ENCODE measurements around the gene DPP6. TPM values are rescaled to one million over a fixed set of nuclear protein-coding genes. Genes with fewer than 3 reads are reported as not detected.

DPP6 gene
- total RNA-seq, 1 donor from 2014 or later = not detected

GRCh38 chr7:154353355-154353767 is 301.2 kb downstream of the DPP6 start:
- DNase-seq (ENCODE audit: low spot score in 2 of 2) = no peak
- no peaks in the 10 kb centered on the region for H3K36me3 ChIP-seq
- TF ChIP-seq CTCF (IDR thresholded peaks at IDR 0.05) = no peak
- H3K27ac ChIP-seq = no peak overlapping the region
- H3K4me1 ChIP-seq = no peaks in the 10 kb centered on the region
- H3K9me3 ChIP-seq = no peaks in the 10 kb centered on the region
- intact Hi-C loops (cut with DNase I) = no loop called here
- no peak overlapping the region for H3K4me3 ChIP-seq
- H3K27me3 ChIP-seq = no peaks in the 10 kb centered on the region

GRCh38 chr7:154364170-154364569 is 312.0 kb downstream of the DPP6 start:
- Histone ChIP-seq H3K4me3 (no peak overlapping the region), H3K27me3 (no peaks in the 10 kb centered on the region), H3K4me1 (no peaks in the 10 kb centered on the region), H3K27ac (no peak overlapping the region), H3K9me3 (no peaks in the 10 kb centered on the region), H3K36me3 (no peaks in the 10 kb centered on the region)
- TF ChIP-seq CTCF (IDR thresholded peaks at IDR 0.05) = no peak
- intact Hi-C loops (cut with DNase I) = no loop called here
- DNase-seq (ENCODE audit: low spot score in 2 of 2) = no peak

GRCh38 chr7:154371424-154371823 is 319.2 kb downstream of the DPP6 start:
- no peak for DNase-seq (ENCODE audit: low spot score in 2 of 2)
- Histone ChIP-seq H3K27me3 (no peaks in the 10 kb centered on the region), H3K9me3 (no peaks in the 10 kb centered on the region), H3K36me3 (no peaks in the 10 kb centered on the region), H3K4me3 (no peak overlapping the region), H3K4me1 (no peaks in the 10 kb centered on the region), H3K27ac (no peak overlapping the region)
- intact Hi-C loops (cut with DNase I) = no loop called here
- no peak for TF ChIP-seq CTCF (IDR thresholded peaks at IDR 0.05)

- H3K4me3 ChIP-seq = no peak overlapping the region
- H3K9me3 ChIP-seq = no peaks in the 10 kb centered on the region
- intact Hi-C loops (cut with DNase I) = no loop called here
- TF ChIP-seq CTCF (IDR thresholded peaks at IDR 0.05) = no peak
- H3K36me3 ChIP-seq = no peaks in the 10 kb centered on the region
- H3K27me3 ChIP-seq = no peaks in the 10 kb centered on the region
- H3K4me1 ChIP-seq = no peaks in the 10 kb centered on the region
- H3K27ac ChIP-seq = no peak overlapping the region
- no peak for DNase-seq (ENCODE audit: low spot score in 2 of 2)
These were observed 319.9 kb downstream of the DPP6 start for GRCh38 chr7:154372011-154372601.

- no peak overlapping the region for H3K4me3 ChIP-seq
- H3K4me1 ChIP-seq = no peaks in the 10 kb centered on the region
- H3K27ac ChIP-seq = no peak overlapping the region
- intact Hi-C loops (cut with DNase I) = no loop called here
- no peaks in the 10 kb centered on the region for H3K9me3 ChIP-seq
- no peaks in the 10 kb centered on the region for H3K27me3 ChIP-seq
- H3K36me3 ChIP-seq = no peaks in the 10 kb centered on the region
- TF ChIP-seq CTCF (IDR thresholded peaks at IDR 0.05) = no peak
- DNase-seq (ENCODE audit: low spot score in 2 of 2) = no peak
These were observed 321.8 kb downstream of the DPP6 start for GRCh38 chr7:154373956-154374355.

- intact Hi-C loops (cut with DNase I) = no loop called here
- no peak for DNase-seq (ENCODE audit: low spot score in 2 of 2)
- Histone ChIP-seq H3K9me3 (no peaks in the 10 kb centered on the region), H3K4me3 (no peak overlapping the region), H3K4me1 (no peaks in the 10 kb centered on the region), H3K27ac (no peak overlapping the region), H3K27me3 (no peaks in the 10 kb centered on the region), H3K36me3 (no peaks in the 10 kb centered on the region)
- no peak for TF ChIP-seq CTCF (IDR thresholded peaks at IDR 0.05)
These were observed 323.8 kb downstream of the DPP6 start for GRCh38 chr7:154375956-154376355.
